ENCODE measurements around the gene ZNF883. TPM values are rescaled to one million over a fixed set of nuclear protein-coding genes. Genes with fewer than 3 reads are reported as not detected.

ZNF883 gene
- total and polyA plus RNA-seq, 2 of the 4 experiments (the other 2 are of a cell fraction): 0.51 to 0.54 TPM

GRCh38 chr9:112997236-112997941, 14.6 kb downstream of the ZNF883 start:
- intact Hi-C loops (cut with micrococcal nuclease): no loop called here
- in situ Hi-C loops (cut with MboI; ENCODE audit: low sequenced_read_pairs): no loop called here
- no peak overlapping the region for H3K4me3 ChIP-seq (ENCODE audit: insufficient read depth, low read depth, low read length)
- peaks cover 38% of the 10 kb centered on the region for H3K9me3 ChIP-seq (ENCODE audit: control insufficient read depth, insufficient read depth, low read length)
- H3K9ac ChIP-seq (ENCODE audit: low read depth, low read length): no peak overlapping the region
- no peak for ATAC-seq (ENCODE audit: low read depth)
- BruUV-seq (replicated peaks): no TSS peak
- dilution Hi-C loops (cut with HindIII; ENCODE audit: low sequenced_read_pairs, unreplicated experiment): no loop called here
- no peak overlapping the region for H2AK5ac ChIP-seq (ENCODE audit: low read depth, low read length)
- no peak overlapping the region for H2AFZ ChIP-seq (replicated peaks; ENCODE audit: low read length, poor library complexity)
- H3K27ac ChIP-seq (ENCODE audit: insufficient read depth, low read length): no peak overlapping the region
- H4K91ac ChIP-seq (ENCODE audit: insufficient read depth, low read depth, low read length): no peak overlapping the region
- no peak overlapping the region for H2BK20ac ChIP-seq (ENCODE audit: low read depth, low read length)
- H3K79me1 ChIP-seq (ENCODE audit: low read depth in 1 of 2, low read length in 2 of 2): no peaks in the 10 kb centered on the region
- ChIA-PET POLR2A (ENCODE audit: unreplicated experiment) (no interaction called here), CTCF (no interaction called here)
- H3K23ac ChIP-seq (ENCODE audit: low read depth, low read length): no peak overlapping the region
- H3K4me1 ChIP-seq (ENCODE audit: control insufficient read depth, insufficient read depth, low read length): no peaks in the 10 kb centered on the region
- no peak overlapping the region for H3K56ac ChIP-seq (ENCODE audit: extremely low read depth, insufficient read depth, low read length)
- no peaks in the 10 kb centered on the region for H4K20me1 ChIP-seq (ENCODE audit: insufficient read depth, low read length)
- H3K14ac ChIP-seq (replicated peaks; ENCODE audit: low read depth, low read length): no peak overlapping the region
- no peak overlapping the region for H2BK15ac ChIP-seq (ENCODE audit: low read depth, low read length)
- H2AK9ac ChIP-seq (replicated peaks; ENCODE audit: low read depth, low read length, poor library complexity): no peak overlapping the region
- no peak overlapping the region for H3K18ac ChIP-seq (ENCODE audit: low read depth, low read length)
- H3K9me1 ChIP-seq (ENCODE audit: insufficient read depth, low read length): no peaks in the 10 kb centered on the region
- H3K27me3 ChIP-seq (ENCODE audit: control insufficient read depth, insufficient read depth, low read length): no peaks in the 10 kb centered on the region
- no peak overlapping the region for H3K4ac ChIP-seq (ENCODE audit: low read depth, low read length)
- H2BK5ac ChIP-seq (ENCODE audit: low read depth, low read length, poor library complexity, severe bottlenecking): no peak overlapping the region
- H3K36me3 ChIP-seq (ENCODE audit: control insufficient read depth, insufficient read depth, low read length): 0 out of 2 replicates have a peak, but pooled peaks cover 1% of the 10 kb centered on the region
- TF ChIP-seq FOS (IDR thresholded peaks at IDR 0.05; ENCODE audit: low read depth, low read length) (no peak), MAZ (IDR thresholded peaks at IDR 0.05; ENCODE audit: borderline replicate concordance, low read depth, low read length) (no peak), CTCF (conservative IDR thresholded peaks at IDR 0.05; ENCODE audit: low read depth, low read length) (no peak), POLR2A (IDR thresholded peaks at IDR 0.05; ENCODE audit: low read depth, low read length) (no peak), NFE2L2 (IDR thresholded peaks at IDR 0.05; ENCODE audit: low read depth, low read length) (no peak), MXI1 (IDR thresholded peaks at IDR 0.05; ENCODE audit: borderline replicate concordance, low read depth, low read length) (no peak), CEBPB (IDR thresholded peaks at IDR 0.05; ENCODE audit: low read depth, low read length) (no peak), ELK1 (IDR thresholded peaks at IDR 0.05; ENCODE audit: borderline replicate concordance, low read depth, low read length) (no peak)
- no peak overlapping the region for H4K8ac ChIP-seq (ENCODE audit: low read depth in 2 of 2, low read length in 2 of 2)
- H3K4me2 ChIP-seq (ENCODE audit: low read depth, low read length): no peak overlapping the region
- no CpG with 5 or more reads among the region's 8 CpGs for WGBS, 2 experiments (ENCODE audit: extremely low coverage in 2 of 2, insufficient read length in 1 of 2)
- no peak overlapping the region for H2BK120ac ChIP-seq (ENCODE audit: low read depth, low read length)
- H4K5ac ChIP-seq (ENCODE audit: low read depth, low read length): no peak overlapping the region
- no peak for DNase-seq

All from IMR-90 (cell line).